Measurements from ENCODE around the gene LMO1. TPM values are rescaled to one million over a fixed set of nuclear protein-coding genes. Genes with fewer than 3 reads are reported as not detected.

LMO1 gene
- total RNA-seq, 1 experiment from 2014 or later, result not detected

DNA sequence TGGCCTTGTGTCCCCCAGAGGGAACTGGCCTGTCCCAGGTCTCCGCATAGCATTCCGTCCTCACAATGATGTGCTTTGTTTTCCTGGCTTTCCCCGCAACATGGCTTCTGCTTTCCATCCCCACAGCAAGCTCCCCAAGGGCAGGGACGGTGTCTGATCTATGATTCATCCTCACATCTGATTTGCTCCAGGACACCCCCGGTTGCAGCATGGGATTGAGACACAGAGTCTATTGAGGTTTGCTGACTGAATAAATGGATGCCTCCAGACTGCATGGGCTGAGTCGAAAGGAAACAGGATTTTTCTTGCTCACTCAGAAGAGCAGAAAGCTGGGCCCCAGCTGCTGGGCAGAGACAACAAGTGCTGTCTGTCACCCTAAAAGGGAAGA lies 40.2 kb downstream of the LMO1 start:
- peaks cover 7% of the 10 kb centered on the region for H3K36me3 Mint-ChIP-seq (ENCODE audit: insufficient read depth, unreplicated experiment)
- no peak for TF ChIP-seq CTCF (IDR thresholded peaks at IDR 0.05; ENCODE audit: unreplicated experiment)
- H3K9me3 Mint-ChIP-seq (ENCODE audit: unreplicated experiment), result no peaks in the 10 kb centered on the region
- H3K4me1 Mint-ChIP-seq (ENCODE audit: insufficient read depth, unreplicated experiment), result peaks cover 4% of the 10 kb centered on the region
- intact Hi-C loops (cut with micrococcal nuclease), result loop anchor here (10.0 kb wide), 1 partner anchor 731 kb away; no protein-coding TSS in a partner anchor
- ChIA-PET POLR2A (interaction anchor here (1.1 kb wide), 1 partner anchor 41 kb away, joined by 4 read pairs; no protein-coding TSS in a partner anchor), CTCF (interaction anchor here (0.6 to 19.3 kb wide), 9 partner anchors 9 to 915 kb away, joined by 3 to 398 read pairs (median 4); partner anchors contain the start of gene LMO1)
- peak; percentile 27 for DNase-seq (ENCODE audit: unreplicated experiment)
- H3K27me3 Mint-ChIP-seq (ENCODE audit: insufficient read depth, unreplicated experiment), result no peaks in the 10 kb centered on the region
- H3K27ac Mint-ChIP-seq (ENCODE audit: low read depth, unreplicated experiment), result no peak overlapping the region
- no TSS peak for BruUV-seq (replicated peaks)
- no peak overlapping the region for H3K4me3 Mint-ChIP-seq (ENCODE audit: unreplicated experiment)

GRCh38 chr11:8222820-8223512 lies 40.7 kb downstream of the LMO1 start:
- no peak for DNase-seq (ENCODE audit: unreplicated experiment)
- TF ChIP-seq CTCF (IDR thresholded peaks at IDR 0.05; ENCODE audit: unreplicated experiment), result no peak
- Mint-ChIP-seq H3K27me3 (ENCODE audit: insufficient read depth, unreplicated experiment) (no peaks in the 10 kb centered on the region), H3K4me3 (ENCODE audit: unreplicated experiment) (no peak overlapping the region), H3K36me3 (ENCODE audit: insufficient read depth, unreplicated experiment) (peaks cover 7% of the 10 kb centered on the region), H3K4me1 (ENCODE audit: insufficient read depth, unreplicated experiment) (peaks cover 4% of the 10 kb centered on the region), H3K27ac (ENCODE audit: low read depth, unreplicated experiment) (no peak overlapping the region), H3K9me3 (ENCODE audit: unreplicated experiment) (no peaks in the 10 kb centered on the region)
- intact Hi-C loops (cut with micrococcal nuclease), result loop anchor here (10.0 kb wide), 1 partner anchor 732 kb away; no protein-coding TSS in a partner anchor
- ChIA-PET POLR2A (interaction anchor here (1.1 kb wide), 1 partner anchor 41 kb away, joined by 4 read pairs; no protein-coding TSS in a partner anchor), CTCF (interaction anchor here (0.6 to 19.3 kb wide), 9 partner anchors 9 to 915 kb away, joined by 3 to 398 read pairs (median 4); partner anchors contain the start of gene LMO1)
- no TSS peak for BruUV-seq (replicated peaks)

- no peak for TF ChIP-seq CTCF (IDR thresholded peaks at IDR 0.05; ENCODE audit: unreplicated experiment)
- ChIA-PET CTCF (interaction anchor here (0.6 to 19.3 kb wide), 12 partner anchors 8 to 747 kb away, joined by 3 to 398 read pairs (median 4); partner anchors contain the start of gene LMO1), POLR2A (interaction anchor here (0.6 kb wide), 1 partner anchor 331 kb away, joined by 3 read pairs; no protein-coding TSS in a partner anchor)
- peaks cover 4% of the 10 kb centered on the region for H3K4me1 Mint-ChIP-seq (ENCODE audit: insufficient read depth, unreplicated experiment)
- no peak overlapping the region for H3K4me3 Mint-ChIP-seq (ENCODE audit: unreplicated experiment)
- no TSS peak for BruUV-seq (replicated peaks)
- DNase-seq (ENCODE audit: unreplicated experiment), result no peak
- H3K27ac Mint-ChIP-seq (ENCODE audit: low read depth, unreplicated experiment), result no peak overlapping the region
- no peaks in the 10 kb centered on the region for H3K9me3 Mint-ChIP-seq (ENCODE audit: unreplicated experiment)
- intact Hi-C loops (cut with micrococcal nuclease), result loop anchor here (10.0 kb wide), 1 partner anchor 733 kb away; no protein-coding TSS in a partner anchor
- H3K36me3 Mint-ChIP-seq (ENCODE audit: insufficient read depth, unreplicated experiment), result peaks cover 7% of the 10 kb centered on the region
- no peaks in the 10 kb centered on the region for H3K27me3 Mint-ChIP-seq (ENCODE audit: insufficient read depth, unreplicated experiment)
These were observed 41.7 kb downstream of the LMO1 start for GRCh38 chr11:8221917-8222495.
